SHP77 (cell line): ENCODE data around the gene NUAK1.

Source experiments
- DNase-seq, 2 experiments: peaks; one replicate each; lab custom pipeline; 2025; lab: John Stamatoyannopoulos, UW

NUAK1 gene

GRCh38 chr12:106082216-106083175, 56.3 kb downstream of the NUAK1 start:
- no peak for DNase-seq

GRCh38 chr12:106081606-106082005, 57.1 kb downstream of the NUAK1 start:
- DNase-seq = no peak

- no peak for DNase-seq
These were observed 58.0 kb downstream of the NUAK1 start for GRCh38 chr12:106080791-106081170.

DNA sequence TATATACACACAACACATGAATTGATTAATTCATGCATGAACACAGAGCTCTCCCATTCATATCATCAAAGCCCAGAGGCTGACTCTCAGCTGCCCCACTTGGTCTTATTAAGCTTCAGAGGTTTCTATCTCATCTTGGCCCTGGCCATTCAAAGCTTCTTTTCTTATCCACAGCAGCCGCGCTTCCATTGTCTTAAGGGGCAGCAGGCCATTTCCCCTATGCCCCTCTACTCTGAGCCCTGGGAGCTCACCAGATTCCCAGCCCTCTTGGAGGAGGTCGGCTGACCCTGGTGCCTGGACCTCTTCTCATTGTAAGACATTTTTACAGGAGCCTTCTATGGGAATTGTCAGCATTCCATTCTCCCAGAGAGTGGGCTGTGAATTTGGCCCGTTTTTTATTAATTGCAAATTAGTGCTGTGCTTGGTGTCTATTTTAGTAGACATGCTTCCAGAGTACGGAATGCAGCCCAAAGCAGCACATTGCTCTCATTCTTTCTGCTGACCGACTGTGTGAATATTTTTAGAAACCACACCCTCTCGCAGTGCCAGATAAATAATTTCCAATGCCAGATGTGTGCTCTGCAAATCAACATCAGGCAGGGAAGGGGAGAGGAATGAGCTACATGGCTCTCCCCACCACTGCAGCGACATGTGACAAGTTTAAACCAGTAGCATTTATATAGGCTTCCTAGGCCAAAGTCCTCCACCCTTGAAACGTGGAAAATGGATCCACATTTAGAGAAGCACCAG, 58.5 kb downstream of the NUAK1 start:
- DNase-seq = no peak

- no peak for DNase-seq
These were observed 59.5 kb downstream of the NUAK1 start for GRCh38 chr12:106079148-106079738.

- DNase-seq = no peak
These were observed 60.3 kb downstream of the NUAK1 start for GRCh38 chr12:106078358-106079010.

DNA sequence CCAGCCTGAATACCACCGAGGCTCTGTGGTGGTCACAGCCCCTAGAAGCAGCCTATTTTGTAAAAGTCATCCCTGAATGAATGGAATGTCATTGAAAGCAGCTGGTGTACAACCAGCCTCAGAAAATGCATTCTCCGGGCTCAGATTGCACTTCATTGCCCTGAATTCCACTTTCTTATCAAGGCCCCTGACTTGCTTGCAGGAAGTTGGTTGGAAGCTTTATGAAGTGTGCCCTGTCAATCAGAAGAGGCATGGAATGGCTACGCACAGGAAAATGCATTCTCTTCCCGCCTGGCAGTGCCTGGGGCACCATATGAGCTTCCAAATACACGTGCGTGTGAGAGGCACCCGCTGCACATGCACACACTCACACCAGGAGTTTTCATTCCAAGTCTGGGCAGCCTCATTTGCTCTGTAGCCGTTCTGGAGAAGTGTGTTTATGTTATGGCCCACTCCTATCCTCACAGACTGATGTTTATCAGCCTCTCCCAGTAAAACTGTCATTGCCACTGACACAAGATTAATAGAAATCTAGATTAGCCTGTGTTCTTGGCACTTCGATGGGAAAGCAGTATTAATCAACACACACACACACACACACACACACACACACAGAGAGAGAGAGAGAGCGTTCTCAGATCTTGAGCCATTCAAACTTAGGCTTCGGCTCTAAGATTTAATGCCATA, 63.9 kb downstream of the NUAK1 start:
- no peak for DNase-seq

DNA sequence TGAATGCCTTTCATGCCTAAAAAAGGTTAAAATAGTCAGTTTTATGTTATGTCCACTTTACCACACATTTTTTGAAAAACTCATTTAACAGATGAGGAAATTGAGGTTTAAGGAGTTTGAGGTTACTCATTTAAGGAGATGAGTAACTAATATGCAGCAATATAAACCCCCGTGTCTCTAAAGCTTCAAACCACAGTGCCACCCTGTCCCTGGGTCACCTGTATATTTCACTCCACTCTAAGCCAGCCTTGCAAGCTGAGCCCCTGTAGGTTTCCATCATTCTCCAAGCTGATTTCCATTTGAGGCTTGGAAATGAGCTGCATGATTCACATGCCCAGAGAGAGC, 64.4 kb downstream of the NUAK1 start:
- DNase-seq = no peak

- no peak for DNase-seq
These were observed 65.6 kb downstream of the NUAK1 start for GRCh38 chr12:106073179-106073578.

- DNase-seq = no peak
These were observed 66.0 kb downstream of the NUAK1 start for GRCh38 chr12:106072751-106073150.

DNA sequence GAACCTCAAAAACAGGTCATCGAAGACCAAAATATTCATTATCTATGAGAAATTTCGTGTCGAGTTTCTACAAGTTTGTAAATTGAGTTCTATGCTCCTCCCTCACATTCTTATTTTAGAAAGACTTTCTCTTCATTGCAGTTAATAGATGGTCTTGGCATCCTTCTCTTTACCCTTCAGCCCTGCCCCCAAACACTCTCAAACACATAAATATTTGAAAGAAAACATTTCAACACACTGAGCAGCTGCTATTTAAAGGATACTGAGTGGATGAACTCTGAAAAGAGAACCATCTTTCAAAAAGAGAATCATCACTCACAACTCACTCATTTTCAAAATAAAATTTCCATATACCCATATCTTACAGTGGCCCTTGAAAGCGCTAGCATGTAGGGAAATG, 67.1 kb downstream of the NUAK1 start:
- DNase-seq = no peak

DNA sequence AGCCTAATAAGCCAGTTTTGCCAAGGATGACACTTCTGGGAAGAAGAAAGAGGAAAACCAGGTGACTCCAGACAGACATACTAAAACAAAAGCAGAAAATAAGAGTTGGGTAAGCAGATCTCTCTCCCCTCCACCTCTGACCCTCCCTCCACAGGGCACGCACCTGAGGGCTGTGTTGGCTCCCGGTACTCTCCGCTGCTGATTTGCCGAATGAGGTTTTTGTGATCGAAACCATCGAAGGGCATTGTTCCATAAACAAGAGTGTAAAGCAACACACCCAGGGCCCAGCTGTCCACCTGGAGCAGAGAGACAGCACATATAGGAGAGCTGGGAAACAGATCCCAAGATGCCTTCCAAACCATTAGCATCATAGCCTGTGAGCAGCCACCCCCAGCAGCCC, 68.1 kb downstream of the NUAK1 start:
- no peak for DNase-seq

GRCh38 chr12:106070147-106070546, 68.6 kb downstream of the NUAK1 start:
- no peak for DNase-seq

DNA sequence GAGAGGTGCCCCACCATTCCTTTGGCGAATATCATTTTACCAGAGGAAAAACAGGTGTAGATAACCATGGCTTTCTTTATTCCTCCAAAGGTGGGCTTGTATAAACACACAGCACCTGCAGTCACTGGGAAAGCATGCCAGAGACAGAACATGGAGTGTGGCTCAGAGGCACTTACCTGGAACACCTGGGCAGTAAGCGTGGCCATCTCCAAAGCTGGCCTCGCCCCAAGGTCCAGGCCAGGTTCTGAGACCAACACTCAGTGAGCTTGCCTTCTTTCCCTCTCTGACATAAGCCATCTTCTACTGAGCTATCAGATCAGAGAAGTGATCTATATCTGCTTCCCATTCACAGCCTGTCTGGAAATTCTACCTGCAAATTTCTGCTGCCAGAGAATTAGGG, 70.5 kb downstream of the NUAK1 start:
- DNase-seq = no peak

DNA sequence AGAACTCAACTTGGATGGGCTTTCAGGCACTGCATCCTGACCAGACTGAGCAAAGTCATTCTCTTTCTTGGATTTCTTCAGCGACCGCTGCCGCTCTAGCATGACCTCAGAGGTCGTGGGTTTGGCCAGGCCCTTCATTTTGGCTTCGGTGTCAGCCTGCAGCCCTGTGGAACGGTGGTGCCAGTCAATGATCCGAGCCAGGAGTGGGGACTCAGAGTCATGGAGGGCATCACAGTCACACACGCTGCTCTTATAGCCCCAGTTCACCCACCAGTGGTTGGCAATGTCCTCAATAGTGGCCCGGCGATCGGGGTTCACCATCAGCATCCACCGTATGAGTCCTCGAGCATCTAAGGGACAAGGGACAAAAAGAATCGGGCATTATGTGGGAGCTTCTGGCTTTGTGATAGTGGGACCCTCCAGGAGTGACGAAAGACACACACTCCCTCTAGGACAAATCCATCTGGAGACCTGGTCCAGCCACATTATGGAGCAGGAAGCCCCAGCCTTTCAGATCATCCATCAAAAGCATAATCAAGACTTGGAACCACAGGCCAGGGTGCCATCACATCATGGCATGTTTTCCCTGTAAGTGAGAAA, 71.0 kb downstream of the NUAK1 start:
- DNase-seq = no peak

DNA sequence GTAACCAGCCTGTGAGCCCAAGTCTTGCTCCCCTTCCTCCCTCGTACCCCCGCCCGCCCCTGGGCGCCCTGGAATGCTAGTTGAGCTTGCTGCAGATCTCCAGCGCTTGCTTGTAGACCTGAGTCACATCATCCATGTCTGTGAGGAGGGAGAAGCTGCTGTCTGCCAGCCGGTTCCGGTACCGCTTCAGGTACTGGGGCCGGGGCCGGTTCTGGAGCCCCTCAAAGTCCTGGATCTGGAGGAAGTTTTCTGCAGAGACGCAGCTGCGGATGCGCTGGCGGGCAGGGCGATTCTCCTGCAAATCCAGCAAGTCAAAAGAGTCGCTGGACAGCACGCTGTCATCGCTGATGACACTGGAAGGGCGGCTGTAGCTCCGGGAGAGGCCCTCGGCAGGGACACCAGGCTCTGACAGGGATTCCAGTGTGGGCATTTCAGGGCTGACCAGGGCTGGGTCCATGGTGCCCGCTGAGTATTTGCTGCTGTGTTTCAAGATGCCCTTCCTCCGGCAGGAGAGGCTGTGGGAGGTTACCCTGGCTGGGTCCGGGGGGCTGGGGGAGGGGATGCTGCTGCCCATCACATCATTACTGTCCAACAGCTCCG, 71.9 kb downstream of the NUAK1 start:
- DNase-seq = no peak

DNA sequence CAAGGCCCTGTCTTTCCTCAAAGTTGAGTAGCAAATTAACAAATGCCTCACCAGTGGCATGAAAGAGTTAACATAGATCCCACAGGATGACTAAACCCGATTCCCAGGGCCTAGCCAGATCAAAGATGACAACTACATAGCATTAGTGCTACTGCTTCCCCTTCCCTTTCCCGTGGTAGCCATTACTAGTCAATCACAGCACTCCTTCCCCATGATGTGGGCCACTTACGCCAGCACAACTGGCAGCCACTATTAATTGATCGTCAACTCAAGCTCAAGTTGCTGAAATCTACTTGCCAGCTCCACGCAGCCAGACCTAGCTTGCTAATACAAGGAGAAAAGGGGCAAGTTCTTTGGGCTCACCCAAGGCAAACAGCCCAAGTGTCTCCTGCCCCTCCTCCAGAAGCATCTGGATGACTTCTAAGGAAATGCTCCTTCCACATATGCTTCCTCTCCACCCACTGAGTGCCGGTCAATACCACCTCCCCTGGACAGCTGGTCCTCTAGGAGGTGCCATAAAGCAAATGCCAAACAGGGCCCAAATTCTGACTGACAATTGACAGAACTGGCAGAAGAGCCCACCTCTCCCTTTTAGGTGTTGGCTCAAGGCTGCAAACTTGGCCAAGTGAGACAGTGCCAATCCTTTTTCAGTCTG, 72.6 kb downstream of the NUAK1 start:
- DNase-seq = no peak

DNA sequence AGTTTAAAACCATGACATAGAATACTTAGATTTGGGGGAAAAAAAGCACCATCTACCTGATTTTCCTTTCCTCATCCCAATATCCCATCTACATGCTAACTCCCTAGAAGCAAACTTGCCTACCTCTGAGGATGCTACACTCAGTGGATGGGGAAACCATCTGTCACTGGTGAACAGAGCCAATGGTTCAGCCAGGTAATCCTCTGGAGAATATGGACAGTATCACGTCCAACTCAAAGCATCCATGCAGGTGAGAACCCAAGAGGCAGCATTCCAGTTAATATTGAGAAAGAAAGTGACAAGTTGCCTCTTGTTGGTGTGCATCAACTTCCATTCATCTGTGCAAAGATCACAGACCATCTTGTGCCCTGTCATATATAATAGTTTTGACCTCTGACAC, 73.2 kb downstream of the NUAK1 start:
- no peak for DNase-seq

GRCh38 chr12:106064721-106065021, 74.1 kb downstream of the NUAK1 start:
- no peak for DNase-seq

- no peak for DNase-seq
These were observed 74.7 kb downstream of the NUAK1 start for GRCh38 chr12:106063826-106064720.
